Measurements from ENCODE around the gene RSAD1. TPM values are rescaled to one million over a fixed set of nuclear protein-coding genes. Genes with fewer than 3 reads are reported as not detected.

The RSAD1 gene
- total and polyA plus RNA-seq, 2 donors (not counting 3 experiments of a cell fraction or from before 2014, with no cell fraction given): 20.3 to 35.5 TPM

- Histone ChIP-seq H3K4me2 (ENCODE audit: insufficient read depth, low read length) (no peak overlapping the region), H2AFZ (ENCODE audit: low read depth, low read length) (no peak overlapping the region), H3K36me3 (ENCODE audit: control insufficient read depth in 2 of 2, extremely low read depth in 1 of 2, insufficient read depth in 2 of 2, low read length in 2 of 2) (no peaks in the 10 kb centered on the region), H3K27me3 (ENCODE audit: control insufficient read depth in 2 of 2, insufficient read depth in 2 of 2, low read length in 2 of 2) (peaks cover 13 to 24% of the 10 kb centered on the region in 2 experiments), H3K9me3 (replicated peaks; ENCODE audit: control insufficient read depth, insufficient read depth, low read length) (no peaks in the 10 kb centered on the region), H3K9me1 (replicated peaks; ENCODE audit: control insufficient read depth, extremely low read depth, insufficient read depth, low read length) (no peaks in the 10 kb centered on the region), H3K79me2 (ENCODE audit: control insufficient read depth, insufficient read depth, low read length) (no peaks in the 10 kb centered on the region), H3K9ac (replicated peaks; ENCODE audit: extremely low read depth, insufficient read depth, low read length) (no peak overlapping the region), H4K20me1 (replicated peaks; ENCODE audit: control insufficient read depth, extremely low read depth, insufficient read depth, low read length) (no peaks in the 10 kb centered on the region), H3K27ac (ENCODE audit: insufficient read depth, low read depth, low read length) (no peak overlapping the region), H3K4me3 (replicated peaks in 1 of 3; ENCODE audit: insufficient read depth in 1 of 3, low read depth in 1 of 3, low read length in 3 of 3) (no peak overlapping the region), H3K4me1 (ENCODE audit: control insufficient read depth, extremely low read depth, insufficient read depth, low read length) (no peaks in the 10 kb centered on the region)
- ChIA-PET POLR2A (no interaction called here), CTCF (interaction anchor here (0.6 to 1.9 kb wide), 4 partner anchors 11 to 88 kb away, joined by 3 to 5 read pairs (median 4); no protein-coding TSS in a partner anchor)
- FAIRE-seq (no peak), DNase-seq (ENCODE audit: low read depth, low spot score) (no peak)
- BruUV-seq (replicated peaks): no TSS peak
- intact Hi-C loops (cut with micrococcal nuclease): no loop called here
- TF ChIP-seq JUN (IDR thresholded peaks at IDR 0.05; ENCODE audit: borderline replicate concordance, insufficient read depth, insufficient read length, low read depth) (no peak), POLR2AphosphoS5 (IDR thresholded peaks at IDR 0.05; ENCODE audit: insufficient read depth, low read depth, low read length) (no peak), FOS (IDR thresholded peaks at IDR 0.05; ENCODE audit: borderline replicate concordance, insufficient read depth, low read length) (no peak), CTCF (IDR thresholded peaks at IDR 0.05; ENCODE audit: extremely low read depth in 1 of 2, insufficient read depth in 1 of 2, low read depth in 1 of 2, low read length in 2 of 2) (no peak), MAX (IDR thresholded peaks at IDR 0.05; ENCODE audit: insufficient read depth, insufficient read length) (no peak), GATA2 (IDR thresholded peaks at IDR 0.05; ENCODE audit: insufficient read depth, insufficient read length, low read depth, low read length) (no peak), EZH2 (IDR thresholded peaks at IDR 0.05; ENCODE audit: borderline replicate concordance, low read depth, low read length, severe bottlenecking) (no peak)
- dilution Hi-C loops (cut with MboI; ENCODE audit: extremely low pct_ligation_motif_present, low sequenced_read_pairs): no loop called here
Observed at GRCh38 chr17:50535407-50535806, 56.7 kb downstream of the RSAD1 start.

Other genes with a start within 250 kb of the RSAD1 start
- not detected in 2 replicates for gene TMEM92, start 204.4 kb upstream of the RSAD1 start, total RNA-seq
- 0.03 and 0.06 TPM in 2 replicates for gene TMEM92, start 204.4 kb upstream of the RSAD1 start, polyA plus RNA-seq
- 26.6 and 29.9 TPM in 2 replicates for gene XYLT2, start 132.7 kb upstream of the RSAD1 start, total RNA-seq
- gene XYLT2, start 132.7 kb upstream of the RSAD1 start, polyA plus RNA-seq: 19.1 and 24.0 TPM in 2 replicates
- 72.2 and 76.2 TPM in 2 replicates for gene MRPL27, start 105.7 kb upstream of the RSAD1 start, total RNA-seq
- gene MRPL27, start 105.7 kb upstream of the RSAD1 start, polyA plus RNA-seq: 119 and 158 TPM in 2 replicates
- gene EME1, start 105.6 kb upstream of the RSAD1 start, total RNA-seq: 7.3 and 9.1 TPM in 2 replicates
- 4.3 and 5.6 TPM in 2 replicates for gene EME1, start 105.6 kb upstream of the RSAD1 start, polyA plus RNA-seq
- gene LRRC59, start 81.3 kb upstream of the RSAD1 start, total RNA-seq: 179 and 183 TPM in 2 replicates
- 88.3 and 93.9 TPM in 2 replicates for gene LRRC59, start 81.3 kb upstream of the RSAD1 start, polyA plus RNA-seq
- 24.6 and 37.2 TPM in 2 replicates for gene ACSF2, start 52.6 kb upstream of the RSAD1 start, total RNA-seq
- 30.4 and 33.2 TPM in 2 replicates for gene ACSF2, start 52.6 kb upstream of the RSAD1 start, polyA plus RNA-seq
- not detected in 2 replicates for gene CHAD, start 10.0 kb upstream of the RSAD1 start, total RNA-seq
- gene CHAD, start 10.0 kb upstream of the RSAD1 start, polyA plus RNA-seq: not detected in 2 replicates
- 0.25 and 0.66 TPM in 2 replicates for gene MYCBPAP, start 29.6 kb downstream of the RSAD1 start, total RNA-seq
- gene MYCBPAP, start 29.6 kb downstream of the RSAD1 start, polyA plus RNA-seq: 0.05 and 0.40 TPM in 2 replicates
- gene EPN3, start 53.9 kb downstream of the RSAD1 start, total RNA-seq: not detected in 2 replicates
- gene EPN3, start 53.9 kb downstream of the RSAD1 start, polyA plus RNA-seq: not detected in 2 replicates
- gene SPATA20, start 68.3 kb downstream of the RSAD1 start, total RNA-seq: 31.4 and 42.3 TPM in 2 replicates
- 51.5 and 52.7 TPM in 2 replicates for gene SPATA20, start 68.3 kb downstream of the RSAD1 start, polyA plus RNA-seq
- gene CACNA1G, start 81.9 kb downstream of the RSAD1 start, total RNA-seq: not detected in 2 replicates
- gene CACNA1G, start 81.9 kb downstream of the RSAD1 start, polyA plus RNA-seq: not detected in 2 replicates
- gene ABCC3, start 156.0 kb downstream of the RSAD1 start, total RNA-seq: 1.1 and 2.1 TPM in 2 replicates
- 2.6 and 4.2 TPM in 2 replicates for gene ABCC3, start 156.0 kb downstream of the RSAD1 start, polyA plus RNA-seq
- gene ANKRD40, start 229.1 kb downstream of the RSAD1 start, total RNA-seq: 55.0 and 56.0 TPM in 2 replicates
- 24.3 and 24.5 TPM in 2 replicates for gene ANKRD40, start 229.1 kb downstream of the RSAD1 start, polyA plus RNA-seq
- 111 and 113 TPM in 2 replicates for gene LUC7L3, start 240.7 kb downstream of the RSAD1 start, total RNA-seq
- gene LUC7L3, start 240.7 kb downstream of the RSAD1 start, polyA plus RNA-seq: 42.3 and 70.9 TPM in 2 replicates